Measurements from ENCODE around the gene TAF3.

DNA sequence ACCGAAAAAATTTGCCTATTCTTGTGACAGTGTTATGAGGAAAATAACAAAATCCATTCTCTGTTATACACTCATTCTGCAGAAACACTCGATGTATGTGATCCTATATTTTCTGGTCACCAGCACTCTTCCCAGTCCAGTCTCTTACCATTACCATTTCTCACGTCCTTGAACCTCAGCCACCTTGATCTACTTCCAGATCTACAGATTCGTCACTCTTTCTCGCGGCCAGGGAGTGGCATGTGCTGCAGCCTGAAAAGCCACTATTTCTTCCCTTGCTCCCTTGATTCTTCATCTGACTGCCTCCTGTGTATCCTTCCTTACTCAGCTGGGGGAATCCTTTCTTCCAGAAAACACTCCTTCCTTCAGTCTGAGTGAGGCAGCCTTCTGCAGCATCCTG is 14.1 kb upstream of the TAF3 start:
- TF ChIP-seq, protein P1, sequence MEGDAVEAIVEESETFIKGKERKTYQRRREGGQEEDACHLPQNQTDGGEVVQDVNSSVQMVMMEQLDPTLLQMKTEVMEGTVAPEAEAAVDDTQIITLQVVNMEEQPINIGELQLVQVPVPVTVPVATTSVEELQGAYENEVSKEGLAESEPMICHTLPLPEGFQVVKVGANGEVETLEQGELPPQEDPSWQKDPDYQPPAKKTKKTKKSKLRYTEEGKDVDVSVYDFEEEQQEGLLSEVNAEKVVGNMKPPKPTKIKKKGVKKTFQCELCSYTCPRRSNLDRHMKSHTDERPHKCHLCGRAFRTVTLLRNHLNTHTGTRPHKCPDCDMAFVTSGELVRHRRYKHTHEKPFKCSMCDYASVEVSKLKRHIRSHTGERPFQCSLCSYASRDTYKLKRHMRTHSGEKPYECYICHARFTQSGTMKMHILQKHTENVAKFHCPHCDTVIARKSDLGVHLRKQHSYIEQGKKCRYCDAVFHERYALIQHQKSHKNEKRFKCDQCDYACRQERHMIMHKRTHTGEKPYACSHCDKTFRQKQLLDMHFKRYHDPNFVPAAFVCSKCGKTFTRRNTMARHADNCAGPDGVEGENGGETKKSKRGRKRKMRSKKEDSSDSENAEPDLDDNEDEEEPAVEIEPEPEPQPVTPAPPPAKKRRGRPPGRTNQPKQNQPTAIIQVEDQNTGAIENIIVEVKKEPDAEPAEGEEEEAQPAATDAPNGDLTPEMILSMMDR (IDR thresholded peaks at IDR 0.05): no peak
- TF ChIP-seq POLR2A (IDR thresholded peaks at IDR 0.05): no peak
